HG03565 (cell line): ENCODE results near the gene RSPH1.

ENCODE experiments used
- ATAC-seq: cut with Tn5 transposase; IDR thresholded peaks from one replicate; pipeline ENCODE4 v1.9.1; 2021; ENCODE audit warnings: mild to moderate bottlenecking, moderate library complexity; ENCODE audit not compliant: unreplicated experiment

The RSPH1 gene

GRCh38 chr21:42451941-42452340 lies 44.1 kb downstream of the RSPH1 start:
- no peak for ATAC-seq

GRCh38 chr21:42448686-42449085 lies 47.3 kb downstream of the RSPH1 start:
- no peak for ATAC-seq

- no peak for ATAC-seq
Measured at GRCh38 chr21:42447732-42448131, 48.3 kb downstream of the RSPH1 start.

GRCh38 chr21:42447182-42447581 lies 48.8 kb downstream of the RSPH1 start:
- no peak for ATAC-seq

- no peak for ATAC-seq
Measured at GRCh38 chr21:42446531-42446930, 49.5 kb downstream of the RSPH1 start.

GRCh38 chr21:42445311-42445710 lies 50.7 kb downstream of the RSPH1 start:
- ATAC-seq: no peak

GRCh38 chr21:42444745-42445059 lies 51.3 kb downstream of the RSPH1 start:
- ATAC-seq: no peak

GRCh38 chr21:42443876-42444744 lies 51.9 kb downstream of the RSPH1 start:
- ATAC-seq: no peak

- ATAC-seq: no peak
Measured at GRCh38 chr21:42443181-42443785, 52.7 kb downstream of the RSPH1 start.

- ATAC-seq: no peak
Measured at GRCh38 chr21:42441963-42442362, 54.1 kb downstream of the RSPH1 start.

GRCh38 chr21:42440187-42440792 lies 55.7 kb downstream of the RSPH1 start:
- ATAC-seq: peak; percentile 68

- ATAC-seq: no peak
Measured at GRCh38 chr21:42439284-42440186, 56.5 kb downstream of the RSPH1 start.

- ATAC-seq: no peak
Measured at GRCh38 chr21:42438316-42439205, 57.5 kb downstream of the RSPH1 start.

- ATAC-seq: no peak
Measured at GRCh38 chr21:42437786-42438185, 58.2 kb downstream of the RSPH1 start.

- ATAC-seq: no peak
Measured at GRCh38 chr21:42436914-42437313, 59.1 kb downstream of the RSPH1 start.

- ATAC-seq: no peak
Measured at GRCh38 chr21:42435833-42436232, 60.2 kb downstream of the RSPH1 start.

GRCh38 chr21:42435401-42435800 lies 60.6 kb downstream of the RSPH1 start:
- ATAC-seq: no peak

- ATAC-seq: no peak
Measured at GRCh38 chr21:42434884-42435283, 61.1 kb downstream of the RSPH1 start.

- no peak for ATAC-seq
Measured at GRCh38 chr21:42433946-42434551, 62.0 kb downstream of the RSPH1 start.

GRCh38 chr21:42432695-42433094 lies 63.3 kb downstream of the RSPH1 start:
- no peak for ATAC-seq
